Endothelial cell of umbilical vein (primary cell): Measurements from ENCODE around the gene ZFPM1.

Experiments used
- CTCF ChIP-seq, 2 donors: IDR thresholded peaks; 1 replicate in 1 of 2; 2 replicates in 1 of 2; pipeline ENCODE4 v1.5.1; 2011; ENCODE audit warnings: low read length in 2 of 2, mild to moderate bottlenecking in 2 of 2, moderate library complexity in 2 of 2, control low read depth in 1 of 2, inconsistent platforms in 1 of 2, low read depth in 1 of 2; ENCODE audit not compliant: insufficient read depth in 1 of 2; ENCODE audit errors: extremely low read depth in 1 of 2
- GATA2 ChIP-seq: IDR thresholded peaks from 2 replicates; pipeline ENCODE4 v1.7.0; 2011; ENCODE audit warnings: low read depth, mild to moderate bottlenecking, moderate library complexity, mixed read lengths, low read length; ENCODE audit not compliant: insufficient read length, insufficient read depth
- MAX ChIP-seq: IDR thresholded peaks from 2 replicates; pipeline ENCODE4 v1.6.1; 2011; ENCODE audit not compliant: insufficient read depth, insufficient read length
- MYC ChIP-seq: IDR thresholded peaks from one replicate; pipeline ENCODE4 v1.6.1; 2011; ENCODE audit warnings: mild to moderate bottlenecking, low read depth, low read length
- POLR2A ChIP-seq: IDR thresholded peaks from 2 replicates; pipeline ENCODE4 v1.6.1; 2012; ENCODE audit warnings: low read depth, mild to moderate bottlenecking, control low read depth, low read length
- POLR2AphosphoS5 ChIP-seq: IDR thresholded peaks from 2 replicates; pipeline ENCODE4 v1.6.1; 2012; ENCODE audit warnings: low read depth, mild to moderate bottlenecking, control low read depth, low read length, moderate library complexity; ENCODE audit not compliant: insufficient read depth

DNA sequence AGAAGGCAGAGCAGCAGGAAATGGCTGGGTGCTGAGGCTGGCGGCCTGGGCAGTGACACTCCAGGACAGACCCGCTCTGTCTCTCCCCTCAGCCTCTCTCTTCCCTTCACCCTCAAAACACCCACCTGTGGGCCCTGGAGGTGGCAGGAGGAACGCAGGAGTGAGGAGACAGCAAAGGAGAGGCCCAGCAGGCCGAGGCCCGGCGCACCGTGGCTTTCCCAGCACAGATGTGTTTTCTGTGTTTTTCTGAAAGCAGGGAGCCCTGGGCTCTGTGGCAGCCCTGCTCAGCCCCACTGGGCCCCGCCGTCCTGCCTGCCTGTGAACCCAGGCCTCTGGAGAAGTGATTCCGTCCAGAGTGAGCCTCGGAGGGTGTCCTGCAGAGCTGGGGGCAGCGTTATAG, 39.8 kb upstream of the ZFPM1 start:
- TF ChIP-seq CTCF (IDR thresholded peaks at IDR 0.05; ENCODE audit: extremely low read depth in 1 of 2, insufficient read depth in 1 of 2, low read depth in 1 of 2, low read length in 2 of 2), result no peak
- no peak for TF ChIP-seq POLR2A
- TF ChIP-seq POLR2AphosphoS5, result no peak
- TF ChIP-seq MAX, result no peak
- no peak for TF ChIP-seq MYC
- TF ChIP-seq GATA2, result no peak
